Measurements from ENCODE around the gene RAVER1.

The RAVER1 gene

DNA sequence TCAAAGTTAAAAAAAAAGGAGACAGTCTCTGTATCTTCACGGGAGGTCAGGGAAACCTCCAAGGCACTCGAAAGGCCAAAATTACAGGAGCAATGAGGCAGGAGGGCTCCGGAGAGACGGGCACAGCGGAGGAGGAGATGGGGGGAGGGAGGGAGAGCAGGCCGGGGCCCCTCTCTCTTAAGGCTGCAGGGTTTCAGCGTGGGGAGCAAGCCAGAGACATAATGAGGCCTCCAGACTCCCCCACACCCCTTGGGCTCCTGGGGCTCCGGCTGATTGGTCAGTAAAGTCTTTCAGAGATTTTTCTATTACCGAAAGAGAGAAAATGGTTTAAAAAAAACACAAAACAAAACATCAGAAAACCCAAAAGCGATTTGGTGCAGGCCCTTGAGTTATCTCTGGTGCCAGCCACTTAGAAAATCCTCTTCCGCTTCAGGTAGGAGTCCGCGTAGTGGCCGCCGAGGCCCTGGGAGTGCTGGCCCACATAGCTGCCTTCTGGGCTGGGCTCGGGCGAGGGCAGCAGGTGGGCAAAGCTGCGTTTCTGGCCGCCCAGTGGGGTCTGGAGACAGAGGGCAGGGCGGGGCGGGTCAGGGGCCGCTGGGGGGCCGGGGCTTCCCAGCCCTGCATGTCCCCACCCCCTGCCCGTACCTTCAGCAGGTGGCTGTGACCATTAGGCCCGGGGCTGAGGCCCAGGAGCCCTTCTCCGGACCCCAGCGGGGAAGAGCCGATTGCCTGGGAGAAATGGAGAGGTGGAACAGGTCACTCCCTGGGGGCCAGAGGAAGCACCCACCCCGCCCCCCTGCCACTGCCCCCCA, 16.1 kb downstream of the RAVER1 start:
- no peak for DNase-seq

DNA sequence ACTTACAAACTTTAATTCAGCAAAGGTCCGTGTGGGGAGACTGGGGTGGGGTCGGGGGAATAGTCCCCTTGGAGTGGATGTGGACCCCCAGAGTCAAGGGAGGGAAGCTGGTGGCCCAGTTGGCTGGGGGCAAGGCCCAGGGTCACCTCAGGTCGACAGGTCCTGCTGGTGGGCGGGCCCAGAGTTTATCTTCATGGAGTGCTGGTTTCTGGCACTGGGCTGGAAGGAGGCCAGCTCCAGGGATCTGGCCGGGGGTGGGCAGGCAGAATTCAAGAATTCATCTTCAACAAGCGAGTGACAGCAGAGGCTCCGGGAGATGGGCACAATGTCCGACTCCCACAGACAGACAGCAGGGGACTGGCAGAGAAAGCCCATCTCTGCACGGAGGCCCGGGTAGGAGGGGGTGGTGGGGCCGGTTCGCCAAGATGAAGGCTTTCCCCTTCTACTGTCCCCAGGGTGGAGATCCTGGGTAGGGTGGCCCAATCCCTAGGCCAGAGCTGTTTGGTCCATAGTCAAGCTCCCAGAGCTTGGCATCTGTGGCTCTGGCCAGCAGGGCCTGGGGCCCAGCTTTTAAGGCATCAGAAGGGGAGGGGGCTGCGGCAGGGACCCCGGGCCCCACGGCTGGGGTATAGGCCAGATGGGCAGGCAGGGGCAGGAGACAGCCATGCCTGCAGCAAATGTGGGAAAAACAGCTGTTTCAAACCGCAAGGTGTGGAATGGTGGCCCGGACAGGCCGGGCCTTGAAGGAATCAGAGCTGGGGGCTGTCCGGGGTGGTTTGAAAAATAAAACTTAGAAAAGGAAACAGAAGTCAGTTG, 16.9 kb downstream of the RAVER1 start:
- DNase-seq, result no peak

DNA sequence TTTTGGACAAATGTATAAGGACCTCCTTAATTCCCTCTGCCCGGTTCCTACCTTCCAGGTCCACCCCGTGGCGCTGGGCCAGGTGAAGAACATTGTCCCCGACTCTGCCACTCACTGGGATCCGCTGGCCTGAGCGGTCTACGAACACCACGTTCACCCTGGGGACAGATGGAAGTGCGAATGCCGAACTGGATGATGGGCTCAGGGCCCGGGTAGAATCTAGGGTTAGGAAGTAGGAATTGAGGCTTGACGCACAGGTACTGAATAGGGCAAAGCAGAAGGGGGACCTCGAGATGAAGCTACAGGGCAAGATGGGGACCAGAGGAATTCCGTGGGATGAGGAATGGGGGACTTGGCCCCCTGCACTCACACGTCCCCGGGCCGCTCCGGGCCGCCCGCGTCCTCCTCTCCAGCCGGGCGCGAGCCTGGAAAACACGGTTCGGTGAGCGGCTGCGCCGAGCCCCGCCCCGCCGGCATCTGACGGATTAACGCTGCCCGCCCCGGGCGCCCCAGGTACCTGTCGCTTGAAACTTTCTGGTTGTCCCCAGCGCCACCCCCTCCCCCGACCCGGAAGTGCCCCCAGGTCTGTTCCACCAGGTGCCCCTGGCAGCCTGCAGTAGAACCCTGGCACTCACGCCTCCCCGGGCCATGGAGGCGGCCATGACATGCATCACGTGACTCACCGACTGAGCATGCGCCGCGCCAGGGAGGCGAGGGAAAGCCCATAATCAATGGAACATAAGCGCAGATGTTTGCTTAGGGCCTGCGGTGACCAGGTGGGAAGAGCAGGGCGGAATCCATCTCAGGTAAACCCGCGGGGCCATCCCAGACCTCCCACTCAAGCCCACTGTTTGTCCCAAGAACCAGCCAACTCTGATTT, 17.8 kb downstream of the RAVER1 start, which contains the start of gene FDX2:
Gene FDX2, minus strand, starts transcription at position 681 of the 880 bp plus-strand sequence. Its CDS starts 19 bp downstream, at position 662.
- peak; percentile 79 for DNase-seq

DNA sequence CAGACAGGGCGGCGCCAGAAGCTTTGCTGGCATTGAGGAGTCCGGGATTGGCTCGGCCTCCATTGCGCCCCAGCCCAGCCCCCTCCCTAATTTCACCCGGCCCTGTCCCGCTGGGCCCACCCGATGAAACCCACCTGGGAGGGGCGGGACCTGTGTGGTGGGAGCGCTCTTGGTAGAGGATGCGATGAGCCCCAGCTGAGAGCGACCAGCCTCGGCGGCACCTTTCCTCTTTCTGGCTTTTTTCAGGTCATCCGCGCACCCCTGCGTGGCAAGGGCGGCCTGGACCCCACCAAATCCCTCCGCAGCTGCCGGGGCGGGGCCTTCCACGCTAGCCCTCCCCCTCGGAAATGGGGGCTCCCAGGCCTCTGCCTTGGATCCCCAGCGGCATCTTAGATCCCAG, 23.9 kb downstream of the RAVER1 start, which contains the start of gene ZGLP1:
Gene ZGLP1, minus strand, starts transcription at position 393 of the 400 bp plus-strand sequence.
- no peak for DNase-seq

DNA sequence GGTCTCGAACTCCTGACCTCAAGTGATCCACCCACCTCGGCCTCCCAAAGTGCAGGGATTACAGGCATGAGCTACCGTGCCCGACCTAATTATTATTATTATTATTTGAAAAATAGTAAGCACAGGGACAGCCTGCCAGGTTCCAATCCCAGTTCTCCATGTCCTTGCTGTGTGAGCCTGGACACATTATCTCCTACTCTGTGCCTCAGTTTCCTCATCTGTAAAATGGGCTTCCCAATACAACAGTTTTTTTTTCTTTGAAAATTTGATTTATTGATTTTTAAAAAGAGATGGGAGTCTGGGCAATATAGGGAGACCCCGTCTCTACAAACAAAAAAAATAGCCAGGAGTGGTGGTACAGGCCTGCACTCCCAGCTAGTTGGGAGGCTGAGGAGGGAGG, 27.0 kb downstream of the RAVER1 start:
- DNase-seq, result no peak

DNA sequence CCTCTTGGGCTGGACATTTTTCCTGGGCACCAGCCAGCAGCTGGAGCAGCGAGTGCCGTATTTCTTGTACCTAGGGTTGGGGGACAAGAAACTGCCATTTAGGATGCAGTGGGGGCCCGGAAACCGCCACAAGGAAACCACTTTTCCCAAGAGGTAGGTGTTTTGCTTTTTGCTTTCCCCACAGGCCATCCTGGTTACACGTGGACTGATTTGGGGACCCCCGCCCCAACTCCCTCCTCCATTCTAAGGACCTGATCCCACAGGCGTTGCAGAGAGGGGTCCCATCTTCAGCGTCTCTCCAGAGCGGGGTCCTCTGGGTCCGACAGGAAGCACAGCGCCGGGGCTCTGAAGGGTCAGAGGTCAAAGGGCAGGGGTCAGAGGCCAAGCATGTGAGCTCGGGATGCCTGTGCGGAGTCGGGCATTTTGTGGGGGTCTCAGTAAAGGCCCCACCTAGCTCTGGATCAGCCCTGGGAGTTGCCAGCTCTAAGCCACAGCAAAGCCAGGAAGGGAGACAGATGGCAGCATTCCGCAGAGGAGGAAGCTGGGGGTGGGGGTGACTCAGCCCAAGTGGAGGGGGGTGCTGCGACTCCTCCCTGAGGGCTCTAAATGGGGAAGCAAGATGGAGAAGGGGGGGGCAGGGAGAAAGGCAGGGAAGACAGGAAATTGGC, 28.1 kb downstream of the RAVER1 start:
- no peak for DNase-seq

DNA sequence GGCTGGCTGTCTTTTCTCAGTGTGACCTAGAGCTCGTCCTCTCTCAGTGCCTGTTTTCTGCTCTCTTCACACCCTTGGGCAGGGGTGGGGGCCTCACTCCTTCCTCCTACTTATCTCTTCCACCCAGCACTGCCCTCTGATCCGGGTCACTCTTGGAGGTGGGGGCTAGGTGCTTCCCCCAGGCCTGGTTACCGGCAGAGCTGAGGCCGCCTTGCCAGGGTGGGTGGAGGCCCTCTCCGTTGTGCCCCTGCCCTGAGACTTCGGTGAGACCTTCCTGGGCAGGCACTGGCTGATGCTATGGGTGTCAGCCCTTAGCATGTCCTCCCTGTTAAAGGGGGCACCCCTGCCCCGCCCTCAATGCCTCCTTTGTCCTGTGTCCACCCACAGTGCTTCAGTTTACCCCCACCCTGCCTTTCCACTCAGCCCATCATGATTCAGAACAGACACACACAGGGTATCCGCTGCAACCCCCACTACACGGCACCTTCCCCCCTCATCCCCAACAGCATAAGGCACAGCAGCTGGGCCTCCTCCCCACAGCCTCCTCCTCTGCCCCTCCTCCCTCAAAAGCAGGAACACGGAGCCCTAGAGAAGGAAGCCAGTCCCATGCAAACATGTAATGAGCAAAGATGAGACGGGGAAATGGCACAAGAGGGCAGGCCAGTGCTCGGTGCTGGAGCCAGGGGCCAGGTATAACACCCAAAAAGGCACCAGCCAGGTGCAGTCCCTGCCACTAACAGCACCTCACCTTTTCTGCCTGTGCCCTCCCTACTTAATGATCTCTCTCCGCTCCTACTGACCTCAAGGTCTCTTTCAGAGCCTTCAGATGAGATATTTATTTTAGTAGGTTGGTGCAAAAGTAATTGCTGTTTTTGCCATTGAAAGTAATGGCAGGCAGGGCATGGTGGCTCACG, 33.5 kb downstream of the RAVER1 start:
- no peak for DNase-seq

DNA sequence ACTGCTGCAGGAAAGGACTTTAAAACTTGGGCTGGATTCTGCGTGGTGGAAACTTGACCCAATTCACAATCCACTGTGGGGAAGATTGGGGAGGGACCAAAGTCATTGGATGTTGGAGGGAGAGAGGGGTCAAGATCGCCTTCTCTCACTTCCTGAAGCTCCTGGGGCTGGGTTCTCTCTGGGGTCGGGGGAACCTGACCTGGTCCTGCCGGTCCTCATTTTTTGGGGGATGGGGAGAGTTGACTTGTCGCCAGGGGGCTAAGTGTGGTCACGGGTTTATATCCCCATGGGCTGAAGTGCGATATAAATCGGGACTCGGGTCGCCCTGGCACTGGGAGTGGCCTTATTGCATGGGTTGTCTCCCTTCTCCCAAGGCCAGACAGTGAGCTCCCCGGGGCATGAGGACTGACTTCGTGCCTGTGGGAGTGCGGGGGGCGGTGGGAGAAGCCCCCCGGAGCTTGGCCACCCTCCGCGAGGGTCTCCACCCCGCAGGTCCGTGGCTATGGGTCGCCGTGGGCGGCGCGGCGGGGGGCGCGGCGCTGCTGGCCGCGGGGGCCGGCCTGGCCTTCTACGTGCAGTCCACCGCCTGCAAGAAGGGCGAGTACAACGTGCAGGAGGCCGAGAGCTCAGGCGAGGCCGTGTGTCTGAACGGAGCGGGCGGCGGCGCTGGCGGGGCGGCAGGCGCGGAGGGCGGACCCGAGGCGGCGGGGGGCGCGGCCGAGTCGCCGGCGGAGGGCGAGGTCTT, 37.3 kb downstream of the RAVER1 start:
- DNase-seq, result no peak

DNA sequence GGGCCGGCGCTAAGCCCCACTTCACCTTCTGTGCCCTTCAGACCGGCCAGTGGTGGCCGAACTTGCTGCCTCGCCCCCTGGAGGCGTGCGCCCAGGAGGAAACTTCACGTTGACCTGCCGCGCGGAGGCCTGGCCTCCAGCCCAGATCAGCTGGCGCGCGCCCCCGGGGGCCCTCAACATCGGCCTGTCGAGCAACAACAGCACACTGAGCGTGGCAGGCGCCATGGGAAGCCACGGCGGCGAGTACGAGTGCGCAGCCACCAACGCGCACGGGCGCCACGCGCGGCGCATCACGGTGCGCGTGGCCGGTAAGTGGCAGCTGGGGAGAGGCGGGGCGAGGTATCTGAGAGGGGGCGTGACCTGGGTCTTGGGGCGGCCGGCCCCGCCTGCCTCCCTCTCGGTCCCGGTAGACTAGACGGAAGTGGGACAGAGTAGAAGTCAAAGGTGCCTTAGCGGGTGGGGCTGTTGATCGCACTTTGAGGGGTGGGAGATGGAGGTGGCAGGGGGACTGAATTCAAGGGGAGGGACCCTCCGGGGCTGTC, 38.0 kb downstream of the RAVER1 start:
- peak; percentile 61 for DNase-seq

DNA sequence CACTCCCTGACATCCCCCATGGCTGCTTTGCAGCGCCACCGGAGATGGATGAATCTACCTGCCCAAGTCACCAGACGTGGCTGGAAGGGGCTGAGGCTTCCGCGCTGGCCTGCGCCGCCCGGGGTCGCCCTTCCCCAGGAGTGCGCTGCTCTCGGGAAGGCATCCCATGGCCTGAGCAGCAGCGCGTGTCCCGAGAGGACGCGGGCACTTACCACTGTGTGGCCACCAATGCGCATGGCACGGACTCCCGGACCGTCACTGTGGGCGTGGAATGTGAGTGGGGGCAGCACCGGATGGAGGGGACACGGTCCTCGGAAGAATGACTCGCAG, 39.0 kb downstream of the RAVER1 start:
- no peak for DNase-seq

DNA sequence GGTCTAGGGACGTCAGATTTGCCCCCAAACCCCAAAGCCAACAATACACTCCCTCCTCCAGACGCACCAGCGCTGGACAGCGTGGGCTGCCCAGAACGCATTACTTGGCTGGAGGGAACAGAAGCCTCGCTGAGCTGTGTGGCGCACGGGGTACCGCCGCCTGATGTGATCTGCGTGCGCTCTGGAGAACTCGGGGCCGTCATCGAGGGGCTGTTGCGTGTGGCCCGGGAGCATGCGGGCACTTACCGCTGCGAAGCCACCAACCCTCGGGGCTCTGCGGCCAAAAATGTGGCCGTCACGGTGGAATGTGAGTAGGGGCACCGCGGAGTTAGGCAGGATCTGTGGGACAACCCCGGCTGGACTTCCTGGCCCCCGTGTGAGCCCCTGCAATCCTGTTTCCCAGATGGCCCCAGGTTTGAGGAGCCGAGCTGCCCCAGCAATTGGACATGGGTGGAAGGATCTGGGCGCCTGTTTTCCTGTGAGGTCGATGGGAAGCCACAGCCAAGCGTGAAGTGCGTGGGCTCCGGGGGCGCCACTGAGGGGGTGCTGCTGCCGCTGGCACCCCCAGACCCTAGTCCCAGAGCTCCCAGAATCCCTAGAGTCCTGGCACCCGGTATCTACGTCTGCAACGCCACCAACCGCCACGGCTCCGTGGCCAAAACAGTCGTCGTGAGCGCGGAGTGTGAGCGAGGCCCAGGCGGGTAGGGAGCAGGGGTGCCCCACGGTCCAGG, 39.5 kb downstream of the RAVER1 start:
- no peak for DNase-seq

DNA sequence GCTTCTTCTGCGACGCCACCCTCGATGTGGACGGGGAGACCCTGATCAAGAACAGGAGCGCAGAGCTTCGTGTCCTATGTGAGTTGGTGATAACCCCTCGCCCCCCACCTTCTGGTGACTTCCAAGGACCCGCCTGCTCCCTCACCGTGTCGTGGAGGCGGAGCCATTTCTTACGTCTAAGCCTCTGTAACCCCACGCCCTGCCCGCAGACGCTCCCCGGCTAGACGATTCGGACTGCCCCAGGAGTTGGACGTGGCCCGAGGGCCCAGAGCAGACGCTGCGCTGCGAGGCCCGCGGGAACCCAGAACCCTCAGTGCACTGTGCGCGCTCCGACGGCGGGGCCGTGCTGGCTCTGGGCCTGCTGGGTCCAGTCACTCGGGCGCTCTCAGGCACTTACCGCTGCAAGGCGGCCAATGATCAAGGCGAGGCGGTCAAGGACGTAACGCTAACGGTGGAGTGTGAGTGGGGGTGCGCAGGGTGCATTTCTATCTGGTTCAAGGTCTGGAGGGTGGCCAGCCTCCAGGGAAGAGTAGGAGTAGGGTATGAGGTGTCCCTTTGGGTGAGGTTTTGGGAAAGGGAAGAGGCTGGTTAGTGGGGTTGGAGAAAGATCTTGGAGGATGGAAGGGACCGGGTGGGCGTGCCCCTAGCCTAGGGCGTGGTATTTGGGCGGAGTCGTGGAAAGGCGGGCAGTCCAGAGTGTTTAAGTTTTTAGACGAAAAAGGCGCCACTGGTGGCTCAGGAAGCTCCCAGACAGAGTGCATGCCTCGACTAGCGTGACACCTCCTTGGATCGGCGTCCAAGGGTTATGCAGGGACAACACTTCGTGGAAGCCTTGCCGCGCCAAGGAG, 40.3 kb downstream of the RAVER1 start:
- DNase-seq, result no peak

DNA sequence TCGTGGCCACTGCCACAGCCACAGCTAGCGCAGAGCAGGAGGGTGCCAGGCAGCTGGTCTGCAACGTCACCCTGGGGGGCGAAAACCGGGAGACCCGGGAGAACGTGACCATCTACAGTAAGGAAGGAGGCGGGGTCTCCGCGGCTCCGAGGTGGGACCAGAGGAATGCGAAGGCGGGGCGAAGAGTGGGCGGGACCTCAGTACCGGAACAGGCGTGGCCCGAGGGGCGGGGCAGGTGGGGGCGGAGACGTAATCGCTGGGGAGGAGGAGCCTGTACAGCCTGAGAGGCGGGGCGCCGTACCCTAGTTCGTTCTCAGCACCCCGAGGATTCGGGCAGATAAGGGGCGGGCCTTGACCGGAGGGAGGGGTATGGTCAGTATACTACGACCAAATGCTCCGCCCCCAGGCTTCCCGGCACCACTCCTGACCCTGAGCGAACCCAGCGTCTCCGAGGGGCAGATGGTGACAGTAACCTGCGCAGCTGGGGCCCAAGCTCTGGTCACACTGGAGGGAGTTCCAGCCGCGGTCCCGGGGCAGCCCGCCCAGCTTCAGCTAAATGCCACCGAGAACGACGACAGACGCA, 41.0 kb downstream of the RAVER1 start:
- DNase-seq, result no peak

DNA sequence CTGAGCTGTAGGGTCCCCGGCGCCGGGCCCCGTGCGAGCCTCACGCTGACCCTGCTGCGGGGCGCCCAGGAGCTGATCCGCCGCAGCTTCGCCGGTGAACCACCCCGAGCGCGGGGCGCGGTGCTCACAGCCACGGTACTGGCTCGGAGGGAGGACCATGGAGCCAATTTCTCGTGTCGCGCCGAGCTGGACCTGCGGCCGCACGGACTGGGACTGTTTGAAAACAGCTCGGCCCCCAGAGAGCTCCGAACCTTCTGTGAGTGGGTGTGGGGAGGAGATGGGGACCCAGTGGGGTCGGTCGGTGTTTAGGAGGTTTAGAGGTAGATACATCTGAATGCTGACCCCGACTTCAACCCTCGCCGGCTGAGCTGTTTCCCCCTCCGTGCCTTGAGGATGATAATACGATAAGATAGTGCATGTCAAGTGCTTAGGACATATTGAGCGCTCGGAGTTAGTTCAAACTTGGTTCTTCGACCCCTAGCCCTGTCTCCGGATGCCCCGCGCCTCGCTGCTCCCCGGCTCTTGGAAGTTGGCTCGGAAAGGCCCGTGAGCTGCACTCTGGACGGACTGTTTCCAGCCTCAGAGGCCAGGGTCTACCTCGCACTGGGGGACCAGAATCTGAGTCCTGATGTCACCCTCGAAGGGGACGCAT, 41.6 kb downstream of the RAVER1 start:
- no peak for DNase-seq

DNA sequence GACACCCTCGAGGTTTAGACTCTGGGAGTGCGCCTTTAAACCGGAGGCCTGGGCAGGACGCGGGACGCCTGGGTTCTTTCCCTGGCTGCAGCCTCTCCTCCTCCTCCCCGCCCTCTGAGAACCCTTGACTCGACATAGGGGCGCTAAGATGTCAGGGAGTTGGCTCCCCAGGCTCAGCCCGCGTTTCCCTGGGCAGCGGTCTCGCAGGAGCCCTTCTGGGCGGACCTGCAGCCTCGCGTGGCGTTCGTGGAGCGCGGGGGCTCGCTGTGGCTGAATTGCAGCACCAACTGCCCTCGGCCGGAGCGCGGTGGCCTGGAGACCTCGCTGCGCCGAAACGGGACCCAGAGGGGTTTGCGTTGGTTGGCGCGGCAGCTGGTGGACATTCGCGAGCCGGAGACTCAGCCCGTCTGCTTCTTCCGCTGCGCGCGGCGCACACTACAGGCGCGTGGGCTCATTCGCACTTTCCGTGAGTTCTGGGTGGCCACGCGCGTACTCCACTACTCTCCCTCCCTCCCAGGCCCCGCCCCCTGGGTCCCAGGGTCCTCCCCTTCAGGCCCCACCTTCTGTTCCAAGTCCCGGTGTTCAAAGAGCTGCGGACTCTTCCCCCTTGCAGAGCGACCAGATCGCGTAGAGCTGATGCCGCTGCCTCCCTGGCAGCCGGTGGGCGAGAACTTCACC, 42.3 kb downstream of the RAVER1 start:
- DNase-seq, result no peak

DNA sequence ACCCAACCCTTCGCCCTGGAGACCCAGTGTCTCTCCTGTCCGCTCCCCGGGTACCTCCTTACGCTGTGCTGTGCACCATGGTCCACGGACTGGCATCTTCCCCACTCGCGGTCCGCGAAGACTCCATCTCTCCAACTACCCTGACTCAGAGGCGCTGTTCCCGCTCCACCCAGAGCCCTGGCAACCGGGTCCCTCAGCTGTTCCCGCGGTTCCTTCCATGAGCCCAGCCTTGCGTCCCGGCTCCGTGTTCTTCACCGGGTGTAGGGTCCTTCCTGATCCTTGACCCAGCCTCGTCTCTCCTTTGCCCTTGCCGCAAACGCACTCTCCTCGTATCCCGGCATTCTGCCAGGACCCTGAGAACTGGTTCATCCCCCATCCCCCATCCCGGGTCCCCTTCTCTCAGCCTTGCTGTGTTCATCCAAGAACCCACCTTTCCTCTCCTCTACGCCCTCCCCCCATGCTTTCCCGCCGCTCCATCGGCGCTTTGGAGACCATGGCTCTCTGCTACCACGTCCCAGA, 42.9 kb downstream of the RAVER1 start:
- DNase-seq, result no peak

DNA sequence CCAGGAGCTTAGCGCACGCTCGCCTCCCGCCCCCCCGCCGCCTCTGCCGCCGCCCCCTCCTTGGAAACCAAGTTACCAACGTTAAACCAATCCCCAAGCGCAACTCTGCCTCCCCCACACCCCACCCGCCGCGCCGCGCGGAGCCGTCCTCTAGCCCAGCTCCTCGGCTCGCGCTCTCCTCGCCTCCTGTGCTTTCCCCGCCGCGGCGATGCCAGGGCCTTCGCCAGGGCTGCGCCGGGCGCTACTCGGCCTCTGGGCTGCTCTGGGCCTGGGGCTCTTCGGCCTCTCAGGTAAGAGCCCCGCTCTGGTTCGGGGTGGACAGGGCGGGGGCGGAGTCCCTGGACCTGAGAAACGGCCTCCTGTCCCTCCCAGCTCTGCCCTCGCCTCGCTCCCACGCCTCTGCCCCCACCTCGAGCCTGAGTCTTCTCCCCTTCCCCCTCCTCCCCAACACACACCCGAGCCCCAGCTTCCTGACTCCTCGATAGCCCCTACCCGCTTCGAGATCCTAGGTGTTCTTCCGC, 43.4 kb downstream of the RAVER1 start, which contains the start of gene ICAM5:
Gene ICAM5, plus strand, starts transcription at position 117 of the 521 bp plus-strand sequence. Its CDS starts 92 bp downstream, at position 209.
- no peak for DNase-seq

Data from activated effector memory CD4-positive, alpha-beta T cell treated with Interleukin-2 at 50 U/mL for 16 hours (primary cell).